Thyroid gland (tissue), 4 donors: ENCODE results near the gene MKNK1. TPM values are rescaled to one million over a fixed set of nuclear protein-coding genes. Genes with fewer than 3 reads are reported as not detected.
"Not testable (repeated sequence)": the region's sequence is repeated elsewhere in the genome, so short reads cannot be mapped to it uniquely, and the experiment has no call there.

ENCODE experiments used
- DNase-seq, 2 donors: peaks; one replicate each; pipeline ENCODE4 v3.0.0-alpha.2; 2019
- H3K27ac ChIP-seq, 3 donors: fragments of 200-600 bp; sonication (generic); 1 replicate in 2 of 3; 2 replicates in 1 of 3; pipeline ENCODE4 v1.5.1; 2016 to 2019; ENCODE audit warnings: mild to moderate bottlenecking in 1 of 3, moderate library complexity in 1 of 3
- H3K27me3 ChIP-seq: fragments of 200-600 bp; sonication (generic); one replicate; pipeline ENCODE4 v1.5.1; 2019
- H3K36me3 ChIP-seq, 2 donors: fragments of 200-600 bp; sonication (generic); one replicate each; pipeline ENCODE4 v1.5.1; 2016 to 2019
- H3K4me1 ChIP-seq, 2 donors: fragments of 200-600 bp; sonication (generic); one replicate each; pipeline ENCODE4 v1.5.1; 2017 to 2019
- H3K4me3 ChIP-seq, 3 donors: fragments of 200-600 bp; sonication (generic); replicated peaks in 1 of 3; 1 replicate in 2 of 3; 2 replicates in 1 of 3; pipeline ENCODE4 v1.5.1; 2016; ENCODE audit warnings: mild to moderate bottlenecking in 1 of 3
- H3K9me3 ChIP-seq: fragments of 200-600 bp; sonication (generic); one replicate; pipeline ENCODE4 v1.5.1; 2017
- CTCF ChIP-seq, 6 experiments: fragments of 200-600 bp in 3 of 6; fragments of 450-650 bp in 3 of 6; sonication (generic) in 3 of 6; IDR thresholded peaks; one replicate each; pipeline ENCODE4 v1.5.1; 2016 to 2019; ENCODE audit warnings: antibody characterized with exemption in 6 of 6, mild to moderate bottlenecking in 2 of 6, inconsistent platforms in 1 of 6, moderate library complexity in 1 of 6
- POLR2A ChIP-seq, 2 donors: fragments of 450-650 bp; IDR thresholded peaks; one replicate each; pipeline ENCODE4 v1.6.1; 2017; ENCODE audit warnings: antibody characterized with exemption in 2 of 2, mild to moderate bottlenecking in 2 of 2, moderate library complexity in 1 of 2
- WGBS, 2 donors: methylation state at CpG; one replicate each; pipeline ENCODE4 v1.1.5; 2017; 5-methylcytosine and 5-hydroxymethylcytosine counted together
- intact Hi-C: fragments of 100-400 bp; cut with DNase I; formaldehyde crosslinking; loops from one replicate; pipeline ENCODE4 v1.15.1; 2023
- total RNA-seq, 4 donors: library from RNA; depleted of rRNA; stranded (reverse); fragments of >200 nt; gene quantifications; one replicate each; pipeline ENCODE4 v1.2.3, GENCODE V29; 2016

Gene MKNK1
- total RNA-seq, result 10 to 100 TPM; 20.8 to 29.6 (median 23.4) TPM

- Histone ChIP-seq H3K4me1 (peaks cover 9 to 14% of the 10 kb centered on the region in 2 donors), H3K27me3 (no peaks in the 10 kb centered on the region), H3K27ac (peak within 1 kb of the TSS; percentile 27 to 76 (median 66)), H3K36me3 (no peaks in the 10 kb centered on the region), H3K4me3 (peak within 1 kb of the TSS; percentile 54 to 87 (median 83)), H3K9me3 (no peaks in the 10 kb centered on the region)
- WGBS, 2 donors, result 0 to 1% methylated on average over 41 to 44 of the region's 53 CpGs
- TF ChIP-seq CTCF (IDR thresholded peaks at IDR 0.05), result no peak
- peak; percentile 49 to 98 for TF ChIP-seq POLR2A (IDR thresholded peaks at IDR 0.05)
- DNase-seq, result peak; percentile 98 to 99
- intact Hi-C loops, result loop anchor here (5.0 kb wide), 1 partner anchor 118 kb away; no protein-coding TSS in a partner anchor
These were observed at the start of gene MKNK1 for GRCh38 chr1:46603858-46604549. Gene MKNK1, minus strand, starts transcription at chr1:46604268. Its CDS starts 20,941 bp downstream, at chr1:46583327.

- DNase-seq, result no peak
- H3K27ac ChIP-seq, result no peak overlapping the region
- no peak overlapping the region for H3K4me3 ChIP-seq
- no peak for TF ChIP-seq CTCF (IDR thresholded peaks at IDR 0.05)
- TF ChIP-seq POLR2A (IDR thresholded peaks at IDR 0.05), result no peak
- H3K4me1 ChIP-seq, result no peaks in the 10 kb centered on the region
- peaks cover 14 to 31% of the 10 kb centered on the region in 2 donors for H3K36me3 ChIP-seq
- intact Hi-C loops, result no loop called here
- H3K27me3 ChIP-seq, result no peaks in the 10 kb centered on the region
- no peaks in the 10 kb centered on the region for H3K9me3 ChIP-seq
- WGBS, 2 donors, result 85 to 98% methylated on average over 2 of the region's 2 CpGs
These were observed 49.4 kb upstream of the MKNK1 start for GRCh38 chr1:46653405-46653958.

GRCh38 chr1:46652321-46653100 is 48.4 kb upstream of the MKNK1 start:
- no peak for DNase-seq
- H3K9me3 ChIP-seq, result no peaks in the 10 kb centered on the region
- H3K27me3 ChIP-seq, result no peaks in the 10 kb centered on the region
- no peak overlapping the region for H3K4me3 ChIP-seq
- H3K4me1 ChIP-seq, result no peaks in the 10 kb centered on the region
- intact Hi-C loops, result no loop called here
- H3K36me3 ChIP-seq, result peaks cover 7 to 24% of the 10 kb centered on the region in 2 donors
- TF ChIP-seq POLR2A (IDR thresholded peaks at IDR 0.05) (no peak), CTCF (IDR thresholded peaks at IDR 0.05) (no peak)
- H3K27ac ChIP-seq, result no peak overlapping the region
- 69 to 81% methylated on average over 6 of the region's 6 CpGs for WGBS, 2 donors

- WGBS, 2 donors, result 93 to 94% methylated on average over 2 to 3 of the region's 3 CpGs
- H3K4me3 ChIP-seq, H3K9me3 ChIP-seq, H3K27me3 ChIP-seq, H3K27ac ChIP-seq, H3K4me1 ChIP-seq, intact Hi-C loops, DNase-seq: not testable (repeated sequence)
- peaks cover 7 to 15% of the 10 kb centered on the region in 2 donors for H3K36me3 ChIP-seq
These were observed 47.1 kb upstream of the MKNK1 start for GRCh38 chr1:46651152-46651551.

GRCh38 chr1:46650491-46650890 is 46.4 kb upstream of the MKNK1 start:
- WGBS, 2 donors, result 95 to 98% methylated on average over 3 of the region's 3 CpGs
- no peak for DNase-seq
- Histone ChIP-seq H3K27ac (no peak overlapping the region), H3K9me3 (no peaks in the 10 kb centered on the region), H3K27me3 (no peaks in the 10 kb centered on the region), H3K4me3 (no peak overlapping the region), H3K4me1 (no peaks in the 10 kb centered on the region), H3K36me3 (peaks cover 7 to 15% of the 10 kb centered on the region in 2 donors)
- no peak for TF ChIP-seq POLR2A (IDR thresholded peaks at IDR 0.05)
- TF ChIP-seq CTCF (IDR thresholded peaks at IDR 0.05), result no peak
- intact Hi-C loops, result no loop called here
